ENCODE measurements around the gene AEBP2. TPM values are rescaled to one million over a fixed set of nuclear protein-coding genes. Genes with fewer than 3 reads are reported as not detected.

AEBP2 gene
- total and polyA plus RNA-seq, 2 experiments from 2014 or later: 12.4 to 22.5 TPM

GRCh38 chr12:19419086-19419485, 20.2 kb upstream of the AEBP2 start:
- H4K20me1 ChIP-seq (ENCODE audit: insufficient read depth, poor library complexity, severe bottlenecking): no peaks in the 10 kb centered on the region
- H3K36me3 ChIP-seq (replicated peaks; ENCODE audit: insufficient read depth, low read depth): no peaks in the 10 kb centered on the region
- WGBS (ENCODE audit: low lambda C conversion rate, missing lambda C conversion rate): 97% methylated on average over 14 of the region's 14 CpGs
- H3K27ac ChIP-seq: no peak overlapping the region
- H3K4me2 ChIP-seq: no peak overlapping the region
- no peaks in the 10 kb centered on the region for H3K9me2 ChIP-seq (replicated peaks; ENCODE audit: insufficient read depth)
- no peak overlapping the region for H2AFZ ChIP-seq
- no peak for DNase-seq (ENCODE audit: low spot score)
- no peaks in the 10 kb centered on the region for H3K79me2 ChIP-seq
- TF ChIP-seq CTCF (IDR thresholded peaks at IDR 0.05; ENCODE audit: poor library complexity) (no peak), EZH2phosphoT487 (IDR thresholded peaks at IDR 0.05; ENCODE audit: low read depth, severe bottlenecking, unreplicated experiment) (no peak), EZH2 (IDR thresholded peaks at IDR 0.05; ENCODE audit: borderline replicate concordance) (no peak)
- no peak overlapping the region for H3K4me3 ChIP-seq
- H3K4me1 ChIP-seq (ENCODE audit: insufficient read depth): no peaks in the 10 kb centered on the region
- no peaks in the 10 kb centered on the region for H3K9me3 ChIP-seq (ENCODE audit: low read depth)
- H3K27me3 ChIP-seq: no peaks in the 10 kb centered on the region

- H3K36me3 ChIP-seq (replicated peaks; ENCODE audit: insufficient read depth, low read depth): no peaks in the 10 kb centered on the region
- H3K4me3 ChIP-seq: no peak overlapping the region
- H3K4me2 ChIP-seq: no peak overlapping the region
- H3K9me2 ChIP-seq (replicated peaks; ENCODE audit: insufficient read depth): no peaks in the 10 kb centered on the region
- no peaks in the 10 kb centered on the region for H4K20me1 ChIP-seq (ENCODE audit: insufficient read depth, poor library complexity, severe bottlenecking)
- H2AFZ ChIP-seq: no peak overlapping the region
- no peaks in the 10 kb centered on the region for H3K4me1 ChIP-seq (ENCODE audit: insufficient read depth)
- TF ChIP-seq EZH2phosphoT487 (IDR thresholded peaks at IDR 0.05; ENCODE audit: low read depth, severe bottlenecking, unreplicated experiment) (no peak), CTCF (IDR thresholded peaks at IDR 0.05; ENCODE audit: poor library complexity) (no peak), EZH2 (IDR thresholded peaks at IDR 0.05; ENCODE audit: borderline replicate concordance) (no peak)
- H3K27me3 ChIP-seq: no peaks in the 10 kb centered on the region
- no peak for DNase-seq (ENCODE audit: low spot score)
- H3K27ac ChIP-seq: no peak overlapping the region
- H3K79me2 ChIP-seq: no peaks in the 10 kb centered on the region
- WGBS (ENCODE audit: low lambda C conversion rate, missing lambda C conversion rate): 80% methylated on average over 6 of the region's 6 CpGs
- no peaks in the 10 kb centered on the region for H3K9me3 ChIP-seq (ENCODE audit: low read depth)
These were observed 17.6 kb upstream of the AEBP2 start for GRCh38 chr12:19421503-19422282.

GRCh38 chr12:19423166-19423930, 15.9 kb upstream of the AEBP2 start:
- no peak overlapping the region for H3K4me3 ChIP-seq
- H3K79me2 ChIP-seq: no peaks in the 10 kb centered on the region
- no peaks in the 10 kb centered on the region for H3K27me3 ChIP-seq
- H4K20me1 ChIP-seq (ENCODE audit: insufficient read depth, poor library complexity, severe bottlenecking): no peaks in the 10 kb centered on the region
- H3K27ac ChIP-seq: no peak overlapping the region
- no peaks in the 10 kb centered on the region for H3K9me2 ChIP-seq (replicated peaks; ENCODE audit: insufficient read depth)
- 94% methylated on average over 12 of the region's 12 CpGs for WGBS (ENCODE audit: low lambda C conversion rate, missing lambda C conversion rate)
- H3K4me2 ChIP-seq: no peak overlapping the region
- TF ChIP-seq EZH2 (IDR thresholded peaks at IDR 0.05; ENCODE audit: borderline replicate concordance) (no peak), EZH2phosphoT487 (IDR thresholded peaks at IDR 0.05; ENCODE audit: low read depth, severe bottlenecking, unreplicated experiment) (no peak), CTCF (IDR thresholded peaks at IDR 0.05; ENCODE audit: poor library complexity) (no peak)
- no peaks in the 10 kb centered on the region for H3K9me3 ChIP-seq (ENCODE audit: low read depth)
- H2AFZ ChIP-seq: no peak overlapping the region
- no peaks in the 10 kb centered on the region for H3K36me3 ChIP-seq (replicated peaks; ENCODE audit: insufficient read depth, low read depth)
- DNase-seq (ENCODE audit: low spot score): no peak
- H3K4me1 ChIP-seq (ENCODE audit: insufficient read depth): no peaks in the 10 kb centered on the region
